Smooth muscle cell (in vitro differentiated cells): Measurements from ENCODE around the gene FARP1. TPM values are rescaled to one million over a fixed set of nuclear protein-coding genes. Genes with fewer than 3 reads are reported as not detected.

ENCODE experiments used
- DNase-seq: peaks from one replicate; lab custom pipeline; 2025; ENCODE audit not compliant: unreplicated experiment; lab: John Stamatoyannopoulos, UW
- H2AFZ ChIP-seq: fragments of 200-600 bp; sonication (generic); 2 replicates; pipeline ENCODE4 v1.6.0; 2016; ENCODE audit warnings: antibody characterized with exemption, low read depth, mild to moderate bottlenecking
- H3F3A ChIP-seq: fragments of 200-600 bp; sonication (generic); 2 replicates; pipeline ENCODE4 v1.6.0; 2017; ENCODE audit warnings: antibody characterized with exemption, low read depth
- H3K27ac ChIP-seq: fragments of 200-600 bp; sonication (generic); 2 replicates; pipeline ENCODE4 v1.5.1; 2016; ENCODE audit warnings: low read depth, mild to moderate bottlenecking
- H3K27me3 ChIP-seq: fragments of 200-600 bp; sonication (generic); 2 replicates; pipeline ENCODE4 v1.6.1; 2016; ENCODE audit warnings: low read depth, mild to moderate bottlenecking
- H3K36me3 ChIP-seq: fragments of 200-600 bp; sonication (generic); 2 replicates; pipeline ENCODE4 v1.5.1; 2016; ENCODE audit warnings: low read depth
- H3K4me1 ChIP-seq: fragments of 200-600 bp; sonication (generic); 2 replicates; pipeline ENCODE4 v1.5.1; 2016; ENCODE audit warnings: low read depth
- H3K4me2 ChIP-seq: fragments of 200-600 bp; sonication (generic); 2 replicates; pipeline ENCODE4 v1.6.0; 2016; ENCODE audit warnings: mild to moderate bottlenecking
- H3K4me3 ChIP-seq: fragments of 200-600 bp; sonication (generic); 2 replicates; pipeline ENCODE4 v1.5.1; 2016; ENCODE audit warnings: mild to moderate bottlenecking
- H3K79me2 ChIP-seq: fragments of 200-600 bp; sonication (generic); 2 replicates; pipeline ENCODE4 v1.6.0; 2016; ENCODE audit warnings: low read depth, mild to moderate bottlenecking
- H3K9ac ChIP-seq: fragments of 200-600 bp; sonication (generic); 2 replicates; pipeline ENCODE4 v1.6.0; 2016; ENCODE audit warnings: low read depth
- H3K9me3 ChIP-seq: fragments of 200-600 bp; sonication (generic); replicated peaks from 2 replicates; pipeline ENCODE4 v1.5.1; 2016; ENCODE audit warnings: low read depth
- H4K20me1 ChIP-seq: fragments of 200-600 bp; sonication (generic); 2 replicates; pipeline ENCODE4 v1.6.0; 2016; ENCODE audit warnings: low read depth
- WGBS: methylation state at CpG from one replicate; pipeline ENCODE4 v1.1.7; 2016; ENCODE audit warnings: low lambda C conversion rate; 5-methylcytosine and 5-hydroxymethylcytosine counted together
- microRNA-seq: library from miRNA; unstranded; fragments of <30 nt; microRNA quantifications from one replicate; pipeline ENCODE4, GENCODE V29; 2016; ENCODE audit warnings: borderline number of aligned reads
- polyA plus RNA-seq: library from polyadenylated mRNA; unstranded; fragments of >200 nt; fragmentation: Nextera tagmentation; extraction: Ambion mirVana; gene quantifications from 2 replicates; pipeline ENCODE4 v1.2.1, GENCODE V29; 2016
- small RNA-seq: library from RNA; depleted of rRNA; stranded (forward); fragments of <200 nt; gene quantifications from one replicate; pipeline ENCODE3, GENCODE V24; 2014
- total RNA-seq: library from RNA; depleted of rRNA; stranded (reverse); fragments of >200 nt; gene quantifications from 2 replicates; pipeline ENCODE4 v1.2.3, GENCODE V29; 2014
- TF ChIP-seq, protein P1 (sequence below): fragments of 200-600 bp; sonication (generic); IDR thresholded peaks from 2 replicates; pipeline ENCODE4 v1.5.1; 2017; ENCODE audit warnings: borderline replicate concordance, mild to moderate bottlenecking, antibody characterized with exemption; ENCODE audit not compliant: insufficient read depth, poor library complexity, severe bottlenecking

The FARP1 gene
- total and polyA plus RNA-seq, 2 experiments from 2014 or later = 59.4 to 104 TPM

DNA sequence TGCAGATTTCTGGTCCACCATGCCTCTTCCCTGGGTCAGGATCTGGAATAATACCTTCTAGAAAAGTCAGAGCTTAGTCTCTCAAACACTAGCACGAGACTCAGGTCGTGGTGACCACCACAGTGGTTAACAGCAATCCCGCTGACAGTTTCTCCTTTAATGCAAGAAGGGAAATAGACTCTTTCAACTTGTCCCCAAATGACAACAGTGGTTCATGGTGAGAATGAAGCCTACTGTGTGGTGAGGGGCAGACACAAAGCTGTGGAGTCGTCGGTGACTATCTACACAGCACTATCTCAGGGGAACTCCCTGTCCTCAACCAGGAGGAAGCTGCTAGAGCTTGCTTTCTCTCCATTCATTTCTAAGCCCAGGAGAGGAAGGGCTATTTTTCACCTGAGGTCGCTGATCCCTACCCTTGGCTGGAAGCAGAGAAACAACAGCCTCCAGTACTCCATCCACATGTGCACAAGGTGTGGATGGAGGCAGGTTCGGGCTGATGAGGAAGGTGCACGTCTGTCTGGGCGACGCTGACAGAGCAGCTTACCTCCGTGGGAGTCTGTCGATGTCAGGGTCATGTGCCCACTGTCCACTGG lies 361.6 kb downstream of the FARP1 start:
- Histone ChIP-seq H3F3A (peaks cover 42% of the 10 kb centered on the region), H3K36me3 (no peaks in the 10 kb centered on the region), H3K4me2 (no peak overlapping the region), H4K20me1 (peaks cover 98% of the 10 kb centered on the region), H2AFZ (no peak overlapping the region), H3K27me3 (no peaks in the 10 kb centered on the region), H3K9ac (no peak overlapping the region), H3K79me2 (peaks cover 91% of the 10 kb centered on the region), H3K27ac (no peak overlapping the region), H3K4me3 (no peak overlapping the region), H3K4me1 (peaks cover 27% of the 10 kb centered on the region), H3K9me3 (no peaks in the 10 kb centered on the region)
- WGBS = 89% methylated on average over 12 of the region's 12 CpGs
- no peak for DNase-seq
- TF ChIP-seq, protein P1, sequence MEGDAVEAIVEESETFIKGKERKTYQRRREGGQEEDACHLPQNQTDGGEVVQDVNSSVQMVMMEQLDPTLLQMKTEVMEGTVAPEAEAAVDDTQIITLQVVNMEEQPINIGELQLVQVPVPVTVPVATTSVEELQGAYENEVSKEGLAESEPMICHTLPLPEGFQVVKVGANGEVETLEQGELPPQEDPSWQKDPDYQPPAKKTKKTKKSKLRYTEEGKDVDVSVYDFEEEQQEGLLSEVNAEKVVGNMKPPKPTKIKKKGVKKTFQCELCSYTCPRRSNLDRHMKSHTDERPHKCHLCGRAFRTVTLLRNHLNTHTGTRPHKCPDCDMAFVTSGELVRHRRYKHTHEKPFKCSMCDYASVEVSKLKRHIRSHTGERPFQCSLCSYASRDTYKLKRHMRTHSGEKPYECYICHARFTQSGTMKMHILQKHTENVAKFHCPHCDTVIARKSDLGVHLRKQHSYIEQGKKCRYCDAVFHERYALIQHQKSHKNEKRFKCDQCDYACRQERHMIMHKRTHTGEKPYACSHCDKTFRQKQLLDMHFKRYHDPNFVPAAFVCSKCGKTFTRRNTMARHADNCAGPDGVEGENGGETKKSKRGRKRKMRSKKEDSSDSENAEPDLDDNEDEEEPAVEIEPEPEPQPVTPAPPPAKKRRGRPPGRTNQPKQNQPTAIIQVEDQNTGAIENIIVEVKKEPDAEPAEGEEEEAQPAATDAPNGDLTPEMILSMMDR = no peak

Small RNA genes lying within 50 kb of the gene (microRNA-seq; reads per million reads assigned to microRNA genes)
- not detected for gene MIR3170

Small RNA genes lying within 50 kb of the gene (small RNA-seq; reads per million reads assigned to genes)
- not detected for gene MIR3170

Other genes with a start within 250 kb of the FARP1 start
- 78.6 and 104 TPM in 2 replicates for gene IPO5, start 189.4 kb upstream of the FARP1 start, total RNA-seq
- 31.3 and 42.9 TPM in 2 replicates for gene IPO5, start 189.4 kb upstream of the FARP1 start, polyA plus RNA-seq
- gene RNF113B, start 34.2 kb downstream of the FARP1 start, total RNA-seq = not detected in 2 replicates
- gene RNF113B, start 34.2 kb downstream of the FARP1 start, polyA plus RNA-seq = 0.38 TPM in 1 of 2 replicates, not detected in the other